ENCODE measurements around the gene CLEC19A. TPM values are rescaled to one million over a fixed set of nuclear protein-coding genes. Genes with fewer than 3 reads are reported as not detected.

Gene CLEC19A
- total RNA-seq, 5 donors from 2014 or later (not counting 1 experiment from before 2014, with no cell fraction given): not detected

GRCh38 chr16:19281246-19281645 lies 4.3 kb upstream of the CLEC19A start:
- DNase-seq: no peak
- ATAC-seq (replicated peaks in 1 of 4): no peak
- H3K27me3 Mint-ChIP-seq: peaks cover 0 to 7% of the 10 kb centered on the region in 2 donors
- H3K27ac ChIP-seq (ENCODE audit: low read length): no peak overlapping the region
- H3K36me3 Mint-ChIP-seq: no peaks in the 10 kb centered on the region
- CTCF ChIA-PET: interaction anchor here in 1 of 2 donors (0.7 kb wide), 1 partner anchor 49 kb away, joined by 3 read pairs; no protein-coding TSS in a partner anchor
- H3K4me3 Mint-ChIP-seq: no peak overlapping the region
- no peaks in the 10 kb centered on the region for H3K27me3 ChIP-seq (replicated peaks in 1 of 2; ENCODE audit: control insufficient read depth in 2 of 2, extremely low read depth in 1 of 2, insufficient read depth in 2 of 2, low read length in 1 of 2)
- H3K4me1 ChIP-seq (ENCODE audit: control insufficient read depth in 1 of 2, extremely low read depth in 1 of 2, insufficient read depth in 2 of 2, low read length in 2 of 2): no peaks in the 10 kb centered on the region
- no peak overlapping the region for H3K4me3 ChIP-seq (ENCODE audit: control insufficient read depth in 1 of 2, extremely low read depth in 1 of 2, low read length in 1 of 2)
- H3K36me3 ChIP-seq (ENCODE audit: control insufficient read depth in 2 of 2, extremely low read depth in 1 of 2, insufficient read depth in 1 of 2, low read length in 1 of 2): no peaks in the 10 kb centered on the region
- H3K4me1 Mint-ChIP-seq: no peaks in the 10 kb centered on the region
- no peak overlapping the region for H3K27ac Mint-ChIP-seq
- no CpG with 5 or more reads among the region's 2 CpGs for WGBS (ENCODE audit: insufficient coverage)
- no peaks in the 10 kb centered on the region for H3K9me3 Mint-ChIP-seq
- no peaks in the 10 kb centered on the region for H3K9me3 ChIP-seq
- POLR2A ChIA-PET: no interaction called here

- H3K9me3 Mint-ChIP-seq: no peaks in the 10 kb centered on the region
- CTCF ChIA-PET: interaction anchor here in 1 of 2 donors (0.7 kb wide), 1 partner anchor 57 kb away, joined by 3 read pairs; no protein-coding TSS in a partner anchor
- Histone ChIP-seq H3K27ac (ENCODE audit: low read length) (no peak overlapping the region), H3K4me3 (ENCODE audit: control insufficient read depth in 1 of 2, extremely low read depth in 1 of 2, low read length in 1 of 2) (no peak overlapping the region), H3K4me1 (ENCODE audit: control insufficient read depth in 1 of 2, extremely low read depth in 1 of 2, insufficient read depth in 2 of 2, low read length in 2 of 2) (no peaks in the 10 kb centered on the region), H3K27me3 (replicated peaks in 1 of 2; ENCODE audit: control insufficient read depth in 2 of 2, extremely low read depth in 1 of 2, insufficient read depth in 2 of 2, low read length in 1 of 2) (no peaks in the 10 kb centered on the region), H3K36me3 (ENCODE audit: control insufficient read depth in 2 of 2, extremely low read depth in 1 of 2, insufficient read depth in 1 of 2, low read length in 1 of 2) (no peaks in the 10 kb centered on the region), H3K9me3 (no peaks in the 10 kb centered on the region)
- no CpG with 5 or more reads among the region's 3 CpGs for WGBS (ENCODE audit: insufficient coverage)
- POLR2A ChIA-PET: no interaction called here
- H3K36me3 Mint-ChIP-seq: no peaks in the 10 kb centered on the region
- no peak overlapping the region for H3K27ac Mint-ChIP-seq
- H3K4me1 Mint-ChIP-seq: no peaks in the 10 kb centered on the region
- no peak overlapping the region for H3K4me3 Mint-ChIP-seq
- H3K27me3 Mint-ChIP-seq: peaks cover 3 to 10% of the 10 kb centered on the region in 2 donors
- DNase-seq (no peak), ATAC-seq (replicated peaks in 1 of 4) (no peak)
Measured at GRCh38 chr16:19282101-19282500, 3.4 kb upstream of the CLEC19A start.

GRCh38 chr16:19283637-19284036 lies 1.9 kb upstream of the CLEC19A start:
- Mint-ChIP-seq H3K4me1 (no peaks in the 10 kb centered on the region), H3K9me3 (no peaks in the 10 kb centered on the region)
- WGBS (ENCODE audit: insufficient coverage): no CpG with 5 or more reads among the region's 2 CpGs

GRCh38 chr16:19284207-19284606 lies 1.3 kb upstream of the CLEC19A start:
- ChIA-PET POLR2A (no interaction called here), CTCF (no interaction called here)
- ATAC-seq (replicated peaks in 1 of 4) (no peak), DNase-seq (no peak)
- 57% methylated on average over 1 of the region's 1 CpG for whole genome bisulfite sequencing (ENCODE audit: insufficient coverage)
- Histone ChIP-seq H3K36me3 (ENCODE audit: control insufficient read depth in 2 of 2, extremely low read depth in 1 of 2, insufficient read depth in 1 of 2, low read length in 1 of 2) (no peaks in the 10 kb centered on the region), H3K9me3 (no peaks in the 10 kb centered on the region), H3K27ac (ENCODE audit: low read length) (no peak overlapping the region), H3K27me3 (replicated peaks in 1 of 2; ENCODE audit: control insufficient read depth in 2 of 2, extremely low read depth in 1 of 2, insufficient read depth in 2 of 2, low read length in 1 of 2) (no peaks in the 10 kb centered on the region), H3K4me1 (ENCODE audit: control insufficient read depth in 1 of 2, extremely low read depth in 1 of 2, insufficient read depth in 2 of 2, low read length in 2 of 2) (no peaks in the 10 kb centered on the region), H3K4me3 (ENCODE audit: control insufficient read depth in 1 of 2, extremely low read depth in 1 of 2, low read length in 1 of 2) (no peak overlapping the region)
- H3K36me3 Mint-ChIP-seq: no peaks in the 10 kb centered on the region
- H3K27me3 Mint-ChIP-seq: peaks cover 3 to 10% of the 10 kb centered on the region in 2 donors
- no peaks in the 10 kb centered on the region for H3K9me3 Mint-ChIP-seq
- H3K4me1 Mint-ChIP-seq: no peaks in the 10 kb centered on the region
- H3K4me3 Mint-ChIP-seq: no peak overlapping the region
- H3K27ac Mint-ChIP-seq: no peak overlapping the region

More at GRCh38 chr16:19283637-19284036, 1.9 kb upstream of the CLEC19A start:
- no peak for DNase-seq
- Histone ChIP-seq H3K4me1 (ENCODE audit: control insufficient read depth in 1 of 2, extremely low read depth in 1 of 2, insufficient read depth in 2 of 2, low read length in 2 of 2) (no peaks in the 10 kb centered on the region), H3K36me3 (ENCODE audit: control insufficient read depth in 2 of 2, extremely low read depth in 1 of 2, insufficient read depth in 1 of 2, low read length in 1 of 2) (no peaks in the 10 kb centered on the region), H3K27me3 (replicated peaks in 1 of 2; ENCODE audit: control insufficient read depth in 2 of 2, extremely low read depth in 1 of 2, insufficient read depth in 2 of 2, low read length in 1 of 2) (no peaks in the 10 kb centered on the region), H3K4me3 (ENCODE audit: control insufficient read depth in 1 of 2, extremely low read depth in 1 of 2, low read length in 1 of 2) (no peak overlapping the region), H3K27ac (ENCODE audit: low read length) (no peak overlapping the region), H3K9me3 (no peaks in the 10 kb centered on the region)
- ChIA-PET CTCF (no interaction called here), POLR2A (no interaction called here)
- Mint-ChIP-seq H3K4me3 (no peak overlapping the region), H3K27me3 (peaks cover 3 to 10% of the 10 kb centered on the region in 2 donors), H3K36me3 (no peaks in the 10 kb centered on the region), H3K27ac (no peak overlapping the region)
- ATAC-seq (replicated peaks in 1 of 4): no peak

GRCh38 chr16:19286827-19287226 lies 1.3 kb downstream of the CLEC19A start:
- CTCF ChIA-PET: no interaction called here
- Histone ChIP-seq H3K36me3 (ENCODE audit: control insufficient read depth in 2 of 2, extremely low read depth in 1 of 2, insufficient read depth in 1 of 2, low read length in 1 of 2) (no peaks in the 10 kb centered on the region), H3K9me3 (no peaks in the 10 kb centered on the region), H3K4me3 (ENCODE audit: control insufficient read depth in 1 of 2, extremely low read depth in 1 of 2, low read length in 1 of 2) (no peak overlapping the region), H3K4me1 (ENCODE audit: control insufficient read depth in 1 of 2, extremely low read depth in 1 of 2, insufficient read depth in 2 of 2, low read length in 2 of 2) (no peaks in the 10 kb centered on the region), H3K27ac (ENCODE audit: low read length) (no peak overlapping the region), H3K27me3 (replicated peaks in 1 of 2; ENCODE audit: control insufficient read depth in 2 of 2, extremely low read depth in 1 of 2, insufficient read depth in 2 of 2, low read length in 1 of 2) (peaks cover 0 to 11% of the 10 kb centered on the region in 2 experiments)
- no CpG with 5 or more reads among the region's 2 CpGs for WGBS (ENCODE audit: insufficient coverage)
- Mint-ChIP-seq H3K27ac (no peak overlapping the region), H3K4me1 (no peaks in the 10 kb centered on the region), H3K36me3 (no peaks in the 10 kb centered on the region), H3K4me3 (no peak overlapping the region), H3K9me3 (no peaks in the 10 kb centered on the region), H3K27me3 (peaks cover 7 to 12% of the 10 kb centered on the region in 2 donors)
- DNase-seq (no peak), ATAC-seq (replicated peaks in 1 of 4) (no peak)
- POLR2A ChIA-PET: no interaction called here

GRCh38 chr16:19287241-19287640 lies 1.7 kb downstream of the CLEC19A start:
- no peak overlapping the region for H3K27ac Mint-ChIP-seq
- H3K27ac ChIP-seq (ENCODE audit: low read length): no peak overlapping the region
- DNase-seq: no peak
- POLR2A ChIA-PET: no interaction called here
- H3K9me3 Mint-ChIP-seq: no peaks in the 10 kb centered on the region
- no CpG with 5 or more reads among the region's 4 CpGs for WGBS (ENCODE audit: insufficient coverage)
- no peaks in the 10 kb centered on the region for H3K36me3 ChIP-seq (ENCODE audit: control insufficient read depth in 2 of 2, extremely low read depth in 1 of 2, insufficient read depth in 1 of 2, low read length in 1 of 2)
- ATAC-seq (replicated peaks in 1 of 4): no peak
- no peaks in the 10 kb centered on the region for H3K36me3 Mint-ChIP-seq
- H3K4me1 Mint-ChIP-seq: no peaks in the 10 kb centered on the region
- H3K27me3 Mint-ChIP-seq: peaks cover 7 to 12% of the 10 kb centered on the region in 2 donors
- no peak overlapping the region for H3K4me3 Mint-ChIP-seq
- H3K4me3 ChIP-seq (ENCODE audit: control insufficient read depth in 1 of 2, extremely low read depth in 1 of 2, low read length in 1 of 2): no peak overlapping the region
- H3K27me3 ChIP-seq (replicated peaks in 1 of 2; ENCODE audit: control insufficient read depth in 2 of 2, extremely low read depth in 1 of 2, insufficient read depth in 2 of 2, low read length in 1 of 2): peaks cover 0 to 11% of the 10 kb centered on the region in 2 experiments
- CTCF ChIA-PET: no interaction called here
- no peaks in the 10 kb centered on the region for H3K4me1 ChIP-seq (ENCODE audit: control insufficient read depth in 1 of 2, extremely low read depth in 1 of 2, insufficient read depth in 2 of 2, low read length in 2 of 2)
- no peaks in the 10 kb centered on the region for H3K9me3 ChIP-seq
